HEK293 (cell line): ENCODE results near the gene SLC6A3.

ENCODE experiments used
- BCL11A ChIP-seq: fragments of 450-650 bp; formaldehyde crosslinking; IDR thresholded peaks from 2 replicates; pipeline ENCODE4 v1.5.1; 2016; ENCODE audit warnings: low read depth, missing biosample characterization, missing genetic modification characterization
- BCL11B ChIP-seq: fragments of 450-650 bp; formaldehyde crosslinking; IDR thresholded peaks from 2 replicates; pipeline ENCODE4 v1.5.1; 2016; ENCODE audit warnings: low read depth, missing biosample characterization, missing genetic modification characterization
- CTCF ChIP-seq: fragments of 450-650 bp; formaldehyde crosslinking; IDR thresholded peaks from 2 replicates; pipeline ENCODE4 v1.5.1; 2016; ENCODE audit warnings: missing biosample characterization, missing genetic modification characterization
- ZBTB11 ChIP-seq: fragments of 450-650 bp; formaldehyde crosslinking; conservative IDR thresholded peaks from 2 replicates; pipeline ENCODE4 v1.5.1; 2016; ENCODE audit warnings: low read depth, missing biosample characterization, missing genetic modification characterization
- ZBTB44 ChIP-seq: fragments of 450-650 bp; IDR thresholded peaks from 2 replicates; pipeline ENCODE4 v1.5.1; 2018; ENCODE audit warnings: missing biosample characterization, mild to moderate bottlenecking, missing genetic modification characterization
- ZNF174 ChIP-seq: fragments of 450-650 bp; formaldehyde crosslinking; IDR thresholded peaks from 2 replicates; pipeline ENCODE4 v1.5.0; 2017; ENCODE audit warnings: missing biosample characterization, mild to moderate bottlenecking, missing genetic modification characterization
- ZNF37A ChIP-seq: fragments of 450-650 bp; IDR thresholded peaks from 2 replicates; pipeline ENCODE4 v1.5.1; 2018; ENCODE audit warnings: missing biosample characterization, missing genetic modification characterization
- ZNF555 ChIP-seq: fragments of 450-650 bp; formaldehyde crosslinking; conservative IDR thresholded peaks from 2 replicates; pipeline ENCODE4 v1.5.1; 2017; ENCODE audit warnings: missing biosample characterization, mild to moderate bottlenecking, missing genetic modification characterization, inconsistent platforms
- ZSCAN30 ChIP-seq: fragments of 450-650 bp; IDR thresholded peaks from 2 replicates; pipeline ENCODE4 v1.5.1; 2018; ENCODE audit warnings: missing biosample characterization, mild to moderate bottlenecking, missing genetic modification characterization, moderate library complexity
- ZSCAN5A ChIP-seq: fragments of 450-650 bp; formaldehyde crosslinking; IDR thresholded peaks from 2 replicates; pipeline ENCODE4 v1.5.1; 2016; ENCODE audit warnings: missing biosample characterization, missing genetic modification characterization

- TF ChIP-seq CTCF (tag by site-specific recombination) (no peak), ZNF37A (tag by site-specific recombination) (no peak), ZBTB44 (tag by site-specific recombination) (no peak), ZNF174 (tag by site-specific recombination) (no peak), ZBTB11 (tag by site-specific recombination) (no peak), BCL11A (no peak), ZSCAN5A (tag by site-specific recombination) (no peak), BCL11B (tag by site-specific recombination) (no peak), ZNF555 (tag by site-specific recombination) (no peak), ZSCAN30 (no peak)
These were observed 21.2 kb downstream of the SLC6A3 start for GRCh38 chr5:1423901-1424603.
